ENCODE results near the gene TSFM. TPM values are rescaled to one million over a fixed set of nuclear protein-coding genes. Genes with fewer than 3 reads are reported as not detected.

Gene TSFM
- total RNA-seq, 1 donor from 2014 or later: 17.9 TPM

DNA sequence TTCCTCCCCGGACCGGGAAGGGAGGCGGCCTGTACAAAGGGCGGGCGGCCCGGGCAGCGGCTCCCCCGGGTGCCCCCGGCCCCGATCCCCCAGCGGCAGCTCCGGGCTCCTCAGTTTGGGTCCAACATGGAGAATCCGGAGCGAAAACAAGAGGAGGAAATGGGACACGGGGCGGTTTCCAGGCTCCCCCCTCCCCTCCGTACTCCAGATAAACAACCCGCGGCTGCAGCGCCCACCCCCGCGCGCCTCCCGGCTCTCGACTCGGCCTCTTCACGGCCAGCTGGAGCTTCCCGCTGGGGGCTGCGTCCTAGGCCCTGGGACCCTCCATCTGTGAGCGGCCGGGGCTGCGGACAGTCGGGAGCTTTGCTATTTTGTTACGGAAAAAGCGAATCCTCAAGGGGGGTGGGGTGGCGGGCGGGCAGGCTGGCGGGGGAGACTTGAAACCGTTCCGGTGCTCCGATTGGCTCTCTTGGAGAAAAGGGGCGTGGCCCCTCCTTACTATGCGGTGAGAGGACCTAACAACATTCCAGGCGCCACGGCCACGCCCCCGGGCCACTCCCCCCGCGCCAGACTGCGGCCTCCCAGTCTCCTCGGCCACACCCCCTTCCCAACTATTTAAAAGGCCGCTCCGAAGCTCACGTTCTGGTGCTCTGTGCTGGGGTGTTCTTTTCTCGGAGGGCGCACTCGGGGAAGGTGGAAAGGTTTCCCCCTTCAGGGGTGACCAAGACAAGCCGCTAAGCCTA is 64.2 kb downstream of the TSFM start, which contains the start of gene CTDSP2:
Gene CTDSP2 (minus strand): TSS at position 153 of the 743 bp plus-strand sequence. CDS start 294 bp downstream, outside the sequence.
- Histone ChIP-seq H3K4me1 (peaks cover 35% of the 10 kb centered on the region), H3K9me3 (no peaks in the 10 kb centered on the region), H3K27ac (peak within 1 kb of the TSS; percentile 99), H3K27me3 (no peaks in the 10 kb centered on the region), H3K4me3 (peak within 1 kb of the TSS; percentile 93 to 96), H3K36me3 (no peaks in the 10 kb centered on the region)
- intact Hi-C loops (cut with DNase I): no loop called here
- peak in 1 of 2 donors; percentile 99 for DNase-seq (ENCODE audit: extremely low spot score in 2 of 2)
- peak; percentile 59 to 85 for TF ChIP-seq POLR2AphosphoS5 (IDR thresholded peaks at IDR 0.05; ENCODE audit: insufficient read depth in 1 of 2, low read depth in 1 of 2)
- peak; percentile 46 to 88 for TF ChIP-seq POLR2A (IDR thresholded peaks at IDR 0.05)
- no peak for TF ChIP-seq CTCF (IDR thresholded peaks at IDR 0.05)

MicroRNA genes within 50 kb of the gene (microRNA counts, 767-probe panel; counts per million panel counts)
- microRNA hsa-miR-26a-5p: 6,983 to 7,513 counts per million in 2 donors

Small RNA genes within 50 kb of the gene (microRNA-seq; reads per million reads assigned to microRNA genes)
- gene MIR26A2 (ENCODE audit: borderline number of aligned reads, borderline replicate concordance) (205 reads per million, percentile 61 among the genes with 10 or more reads in this experiment), gene MIR6759 (ENCODE audit: borderline number of aligned reads, borderline replicate concordance) (not detected)

Small RNA genes within 50 kb of the gene (small RNA-seq; reads per million reads assigned to genes)
- gene MIR26A2 (3.0 reads per million, percentile 75 among the genes with 10 or more reads in this experiment), gene RNU6-1083P (not detected)

Other genes starting within 250 kb of the TSFM start
- gene DCTN2, start 235.6 kb upstream of the TSFM start, total RNA-seq: 131 TPM
- gene KIF5A, start 232.7 kb upstream of the TSFM start, total RNA-seq: 4.4 TPM
- 16.7 TPM for gene PIP4K2C, start 191.6 kb upstream of the TSFM start, total RNA-seq
- gene DTX3, start 178.0 kb upstream of the TSFM start, total RNA-seq: 22.1 TPM
- gene ARHGEF25, start 171.4 kb upstream of the TSFM start, total RNA-seq: 28.7 TPM
- gene B4GALNT1, start 149.6 kb upstream of the TSFM start, total RNA-seq: 7.6 TPM
- 105 TPM for gene OS9, start 88.7 kb upstream of the TSFM start, total RNA-seq
- 1.5 TPM for gene AGAP2, start 44.0 kb upstream of the TSFM start, total RNA-seq
- gene TSPAN31, start 37.7 kb upstream of the TSFM start, total RNA-seq: 67.0 TPM
- 102 TPM for gene CDK4, start 30.5 kb upstream of the TSFM start, total RNA-seq
- gene MARCHF9, start 27.7 kb upstream of the TSFM start, total RNA-seq: 8.3 TPM
- 1.7 TPM for gene CYP27B1, start 15.7 kb upstream of the TSFM start, total RNA-seq
- gene METTL1, start 10.7 kb upstream of the TSFM start, total RNA-seq: 10.8 TPM
- gene EEF1AKMT3, start 10.2 kb upstream of the TSFM start, total RNA-seq: 9.3 TPM
- gene AVIL, start 35.9 kb downstream of the TSFM start, total RNA-seq: 5.2 TPM
- gene CTDSP2, start 63.9 kb downstream of the TSFM start, total RNA-seq: 108 TPM
- gene ATP23, start 158.8 kb downstream of the TSFM start, total RNA-seq: 31.9 TPM

Measured in vagina (tissue), 2 donors.